Hindlimb muscle (tissue), 1 donor: Measurements from ENCODE around the gene WDR45B. TPM values are rescaled to one million over a fixed set of nuclear protein-coding genes. Genes with fewer than 3 reads are reported as not detected.

ENCODE experiments used
- DNase-seq: peaks from one replicate; pipeline ENCODE4 v3.0.0-alpha.2; 2013
- polyA plus RNA-seq: library from polyadenylated mRNA; unstranded; fragments of 120-200 nt; gene quantifications from one replicate; pipeline ENCODE4 v1.2.1, GENCODE V29; 2013; ENCODE audit not compliant: insufficient read length

WDR45B gene
- polyA plus RNA-seq: 61.2 TPM

DNA sequence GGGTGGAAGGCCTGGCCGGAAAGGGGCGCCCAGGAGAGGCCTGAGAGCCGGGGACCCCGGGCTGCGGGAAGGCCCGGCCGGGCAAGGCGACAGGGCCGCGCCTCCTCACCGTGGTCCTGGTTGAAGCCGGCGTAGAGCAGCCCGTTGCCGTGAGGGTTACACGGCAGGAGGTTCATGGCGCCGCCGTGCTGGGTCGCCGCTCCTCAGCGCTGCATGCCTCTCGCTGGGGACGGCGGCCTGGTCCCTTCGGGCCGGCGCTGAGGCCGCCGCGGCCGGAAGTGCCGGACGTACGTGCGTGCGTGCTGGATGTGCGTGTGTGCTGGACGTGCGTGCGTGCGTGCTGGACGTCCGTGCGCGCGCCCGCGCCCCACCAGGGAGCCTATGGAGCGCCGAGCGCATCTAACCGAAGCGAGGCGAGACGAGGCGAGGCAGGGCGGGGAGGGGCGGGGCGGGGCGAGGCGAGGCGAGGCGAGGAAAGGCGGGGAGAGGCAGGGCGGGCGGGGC is at the start of gene WDR45B:
Gene WDR45B (minus strand): TSS at position 280 of the 504 bp plus-strand sequence. CDS start 104 bp downstream, at position 176.
- DNase-seq: peak; percentile 97

DNA sequence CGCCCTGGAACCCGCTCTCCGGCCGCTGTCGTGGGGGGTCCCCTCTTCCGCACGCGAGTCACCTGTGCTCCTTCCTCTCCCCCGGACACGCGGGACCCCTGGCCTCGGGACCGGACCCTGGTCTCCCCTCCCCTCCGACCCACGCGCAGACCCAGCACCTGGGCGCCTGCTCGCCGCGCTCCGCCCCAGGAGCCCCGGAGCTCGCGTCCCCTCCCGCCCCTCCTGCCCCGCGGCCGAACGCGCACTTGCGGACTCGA is 49.5 kb upstream of the WDR45B start:
- DNase-seq: no peak

DNA sequence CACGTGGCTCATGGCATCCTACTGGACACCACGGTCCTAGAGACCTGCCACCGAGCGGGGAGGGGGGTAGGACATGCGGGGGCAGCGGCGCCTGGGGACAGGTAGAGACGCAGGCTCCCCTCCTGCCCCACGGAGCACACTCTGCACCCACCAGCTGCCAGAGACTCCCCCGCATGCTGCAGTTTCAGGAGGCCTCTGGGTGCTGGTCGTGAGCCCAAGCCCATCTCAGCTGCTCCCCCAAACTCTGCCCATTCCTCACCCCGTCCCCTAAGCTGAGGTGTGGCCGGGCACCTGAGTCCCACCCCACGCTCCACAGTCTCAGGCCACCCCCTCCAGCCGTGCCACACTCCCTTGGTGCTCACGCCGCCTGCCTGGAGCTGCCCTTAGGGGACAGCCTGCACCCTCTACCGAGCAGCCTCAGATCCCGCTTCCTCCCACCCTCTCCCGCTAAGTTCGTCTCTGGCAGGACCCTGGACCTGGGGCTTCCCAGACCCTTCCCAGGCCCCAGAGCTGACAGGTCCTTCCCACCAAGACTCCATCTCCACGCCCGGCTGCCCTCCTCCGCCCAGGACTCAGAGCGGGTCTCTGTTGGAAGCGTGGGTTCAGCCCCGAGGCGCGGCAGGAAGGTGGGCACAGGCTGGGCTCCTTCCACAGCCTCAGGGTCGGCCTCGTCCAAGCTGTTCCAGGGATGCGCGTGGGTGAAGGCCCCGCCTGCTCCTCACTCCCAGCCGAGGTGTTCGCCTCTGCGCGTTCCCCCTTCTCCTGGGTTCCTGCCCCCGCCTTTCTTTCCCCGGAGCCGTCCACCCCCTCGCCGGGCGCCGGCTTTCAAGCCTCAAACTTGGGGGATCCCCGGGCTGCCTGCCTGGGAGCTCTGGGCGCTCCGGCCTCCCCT is 48.9 kb upstream of the WDR45B start:
- DNase-seq: no peak

DNA sequence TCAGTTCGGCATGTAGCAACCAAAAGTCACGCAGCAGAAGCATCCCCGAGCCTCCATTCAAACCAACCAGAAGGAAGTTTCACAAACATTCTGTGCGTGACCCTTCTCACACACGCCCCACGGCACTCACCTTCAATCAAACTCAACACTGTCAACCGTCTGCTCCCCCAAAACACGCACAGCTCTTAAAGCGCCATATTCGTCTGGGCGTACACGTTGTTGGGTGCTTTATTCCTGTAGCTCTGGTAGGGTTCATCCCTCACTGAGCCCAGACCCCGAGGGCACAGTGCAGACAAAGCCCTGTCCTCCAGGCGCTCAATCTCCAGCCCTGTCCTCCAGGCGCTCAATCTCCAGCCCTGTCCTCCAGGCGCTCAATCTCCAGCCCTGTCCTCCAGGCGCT is 48.0 kb upstream of the WDR45B start:
- DNase-seq: no peak

DNA sequence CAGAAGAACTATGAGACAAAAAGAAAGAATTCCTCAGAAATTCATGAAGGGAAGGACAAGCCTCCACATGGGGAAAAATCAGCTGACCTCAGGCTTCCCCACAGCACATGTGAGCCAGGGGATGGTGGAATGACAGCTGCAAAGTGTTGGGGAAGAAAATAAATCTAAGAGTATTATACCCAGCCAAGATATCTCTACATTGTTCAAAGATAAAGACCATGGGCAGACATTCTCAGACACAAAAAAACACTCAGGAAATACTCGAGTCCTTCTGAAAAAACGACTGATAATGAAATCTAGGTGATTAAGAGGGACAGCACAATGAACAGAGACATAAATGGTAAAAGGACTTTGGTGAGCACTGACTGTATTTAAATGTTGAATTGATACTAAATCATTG is 46.4 kb upstream of the WDR45B start:
- DNase-seq: no peak

DNA sequence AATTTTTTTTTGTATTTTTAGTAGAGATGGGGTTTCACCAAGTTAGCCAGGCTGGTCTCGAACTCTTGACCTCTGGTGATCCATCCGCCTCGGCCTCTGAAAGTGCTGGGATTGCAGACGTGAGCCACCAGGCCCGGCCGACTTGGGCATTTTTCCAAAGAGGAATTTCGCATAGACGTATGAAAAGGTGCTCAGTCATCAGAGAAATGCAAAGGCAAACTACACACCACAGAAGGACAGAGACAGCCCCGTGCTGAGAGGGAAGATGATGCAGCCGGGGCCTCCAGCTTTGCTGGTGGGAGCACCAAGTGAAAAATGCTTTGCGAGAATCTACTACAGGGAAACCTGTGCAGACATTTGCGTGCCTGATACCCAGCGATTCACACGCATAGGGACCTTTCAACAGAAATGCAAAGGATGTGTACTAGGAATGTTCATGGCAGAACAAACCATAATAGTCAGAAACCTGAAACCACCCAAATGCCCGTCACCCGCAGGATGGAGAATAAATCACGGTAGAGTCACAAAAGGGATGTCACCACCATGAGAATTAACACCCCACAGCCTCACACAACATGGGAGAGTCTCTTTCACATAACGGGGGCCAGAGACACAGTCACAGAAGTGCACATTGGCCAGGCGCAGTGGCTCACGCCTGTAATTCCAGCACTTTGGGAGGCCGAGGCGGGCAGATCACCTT is 45.1 kb upstream of the WDR45B start:
- DNase-seq: no peak

DNA sequence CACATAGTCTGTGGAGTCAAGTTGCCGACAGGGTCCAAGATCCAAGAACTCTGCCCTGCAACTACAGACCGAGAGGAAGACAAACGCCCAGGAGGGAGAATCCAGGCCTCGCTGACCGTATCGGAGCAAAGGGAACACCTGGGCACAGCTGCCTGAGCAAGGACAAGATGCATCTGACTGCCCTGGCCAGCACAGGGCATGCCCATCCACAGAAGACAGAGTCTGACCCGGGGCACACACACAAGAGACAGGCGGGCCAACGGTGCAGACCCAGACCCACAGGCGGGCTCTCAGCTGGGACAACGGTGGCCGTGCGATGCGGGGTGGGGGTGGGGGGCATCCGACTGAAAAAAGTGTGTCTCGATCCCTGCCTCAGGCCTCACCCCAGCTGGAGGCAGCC is 44.0 kb upstream of the WDR45B start:
- DNase-seq: no peak

DNA sequence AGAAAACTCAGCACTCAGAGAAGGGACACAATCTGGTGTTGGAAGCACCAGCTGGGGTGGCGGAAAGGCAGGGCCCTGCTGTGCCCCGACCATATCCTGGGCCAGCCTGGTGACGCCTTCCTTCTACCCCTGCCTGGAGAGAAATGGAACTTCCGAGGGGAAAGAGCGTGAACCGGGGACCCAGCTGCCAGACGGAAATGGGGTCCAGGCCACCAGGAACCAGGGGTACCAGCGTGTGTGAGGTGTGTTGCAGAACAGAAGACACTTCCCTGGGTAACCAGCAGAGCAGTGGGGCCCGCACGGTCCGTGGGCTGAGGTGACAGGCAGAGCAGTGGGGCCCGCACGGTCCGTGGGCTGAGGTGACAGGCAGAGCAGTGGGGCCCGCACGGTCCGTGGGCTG is 43.5 kb upstream of the WDR45B start:
- no peak for DNase-seq

DNA sequence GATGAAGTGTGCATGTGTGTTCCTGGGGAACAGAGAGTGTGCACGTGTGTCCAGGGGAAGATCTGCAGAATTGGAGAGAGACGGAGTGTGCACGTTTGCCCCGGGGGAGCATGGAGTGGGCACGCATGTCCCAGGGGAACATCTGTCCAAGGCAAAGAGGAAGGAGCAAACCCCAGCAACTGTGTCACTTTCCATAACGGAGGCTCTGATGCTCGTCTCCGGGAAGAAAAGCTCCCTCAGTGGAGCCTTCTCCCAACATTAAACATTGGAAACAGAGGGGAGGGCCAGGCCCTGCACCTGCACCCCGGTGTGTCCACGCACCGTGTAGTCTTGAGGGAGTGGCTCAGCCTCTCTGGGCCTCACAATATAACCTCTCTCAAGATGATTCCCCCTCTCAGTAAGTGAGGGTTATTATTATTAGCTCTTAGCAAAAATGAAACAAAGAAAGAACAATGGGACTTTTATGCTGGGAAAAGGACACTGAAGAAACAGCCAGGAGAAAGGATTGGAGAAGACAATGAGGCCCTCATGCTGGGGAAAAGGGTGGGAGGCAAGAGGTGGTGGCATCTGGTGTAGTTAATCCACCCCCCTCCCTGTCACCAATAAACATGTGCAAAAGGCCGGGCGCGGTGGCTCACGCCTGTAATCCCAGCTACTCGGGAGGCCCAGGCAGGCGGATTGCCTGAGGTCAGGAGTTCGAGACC is 42.7 kb upstream of the WDR45B start:
- DNase-seq: no peak

DNA sequence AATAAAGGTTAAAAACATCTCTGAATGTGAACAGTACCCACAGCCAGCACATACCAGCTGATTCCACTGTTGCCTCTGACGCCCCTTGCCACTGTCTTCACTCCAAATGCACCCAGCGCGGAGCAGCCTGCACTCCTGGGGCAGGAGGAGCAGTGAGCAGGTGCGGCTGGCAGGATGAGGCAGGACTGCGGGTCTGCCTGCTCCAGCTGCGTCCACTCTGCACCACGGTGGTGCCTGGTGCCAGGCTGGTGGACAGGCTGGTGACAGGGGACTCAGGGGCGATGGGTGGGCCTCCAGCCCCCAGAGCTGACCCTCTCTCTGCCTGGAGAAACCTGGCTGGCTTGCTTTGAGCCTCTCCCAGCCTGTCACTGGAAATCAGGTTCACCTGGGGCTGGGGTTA is 40.8 kb upstream of the WDR45B start:
- DNase-seq: no peak

DNA sequence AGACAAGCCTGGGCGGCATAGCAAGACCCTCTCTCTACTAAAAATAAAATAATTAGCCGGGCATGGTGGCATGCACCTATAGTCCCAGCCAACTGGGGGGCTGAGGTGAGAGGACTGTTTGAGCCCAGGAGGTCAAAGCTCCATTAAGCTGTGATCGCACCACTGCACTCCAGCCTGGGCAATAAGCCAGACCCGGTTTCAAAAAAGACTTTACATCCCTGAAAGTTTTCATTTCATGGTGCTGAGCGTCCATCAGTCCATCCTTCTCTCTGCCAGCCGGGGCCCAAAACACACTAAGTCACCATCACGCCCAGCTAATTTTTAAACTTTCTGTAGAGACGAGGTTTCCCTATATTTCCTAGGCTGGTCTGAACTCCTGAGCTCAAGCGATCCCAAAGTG is 39.6 kb upstream of the WDR45B start:
- DNase-seq: no peak

DNA sequence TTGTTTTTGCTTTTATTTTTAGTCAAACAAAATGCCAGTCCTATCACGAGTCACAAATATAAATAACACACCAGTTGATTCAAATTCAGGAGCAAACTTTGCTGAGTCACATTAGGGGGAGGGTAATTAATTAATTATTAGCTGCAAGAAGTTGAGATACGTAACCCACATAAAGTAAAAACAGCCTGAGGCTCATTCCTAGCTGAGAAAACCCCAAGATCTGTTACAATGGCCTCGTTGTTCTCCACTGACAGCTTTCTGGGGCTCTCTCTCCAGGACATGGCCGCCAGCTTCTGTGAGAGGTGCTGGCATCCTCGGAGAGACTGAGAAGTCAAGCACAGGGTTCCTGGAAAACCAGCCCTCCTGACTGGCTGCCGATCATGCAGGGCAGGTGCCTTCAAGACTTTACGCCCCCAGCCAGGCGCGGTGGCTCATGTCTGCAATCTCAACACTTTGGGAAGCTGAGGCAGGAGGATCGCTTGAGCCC is 39.2 kb upstream of the WDR45B start:
- no peak for DNase-seq

DNA sequence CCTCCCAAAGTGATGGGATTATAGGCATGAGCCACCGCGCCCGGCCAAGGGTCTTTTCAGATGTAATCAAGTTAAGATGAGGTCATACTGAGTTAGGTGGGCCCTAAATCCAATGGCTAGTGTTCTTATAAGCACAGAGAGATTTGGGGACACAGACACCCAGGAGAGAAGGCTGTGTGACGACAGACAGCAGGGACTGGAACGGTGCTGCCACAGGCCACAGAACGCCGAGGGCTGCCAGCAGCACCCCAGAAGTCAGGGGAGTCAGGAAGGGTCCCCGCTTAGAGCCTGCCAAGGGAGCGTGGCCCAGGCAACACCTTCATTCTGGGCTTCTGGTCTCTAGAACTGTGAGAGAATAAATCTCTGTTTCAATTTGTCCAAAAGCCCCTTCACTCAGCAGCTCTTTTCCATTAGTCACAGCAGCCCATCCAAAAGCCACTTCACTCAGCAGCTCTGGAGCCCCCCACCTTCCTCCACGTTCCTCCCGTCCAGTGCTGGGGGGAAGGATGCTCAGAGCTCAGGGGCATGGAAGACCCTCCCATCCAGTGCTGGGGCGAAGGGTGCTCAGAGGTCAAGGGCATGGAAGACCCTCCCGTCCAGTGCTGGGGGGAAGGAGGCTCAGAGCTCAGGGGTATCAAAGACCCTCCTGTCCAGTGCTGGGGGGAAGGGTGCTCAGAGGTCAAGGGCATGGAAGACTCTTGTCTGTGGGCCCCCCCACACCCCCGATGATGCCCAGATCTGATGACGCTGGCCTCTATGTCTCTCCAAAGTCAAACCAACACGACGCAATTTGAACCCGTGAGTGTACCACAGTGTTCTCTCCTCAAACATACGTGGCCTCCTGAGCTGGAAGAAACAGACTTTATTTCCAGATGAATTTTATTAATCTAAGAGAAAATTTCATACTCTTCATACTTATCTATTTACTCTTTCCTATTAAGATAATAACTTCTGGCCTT is 38.4 kb upstream of the WDR45B start:
- DNase-seq: no peak

DNA sequence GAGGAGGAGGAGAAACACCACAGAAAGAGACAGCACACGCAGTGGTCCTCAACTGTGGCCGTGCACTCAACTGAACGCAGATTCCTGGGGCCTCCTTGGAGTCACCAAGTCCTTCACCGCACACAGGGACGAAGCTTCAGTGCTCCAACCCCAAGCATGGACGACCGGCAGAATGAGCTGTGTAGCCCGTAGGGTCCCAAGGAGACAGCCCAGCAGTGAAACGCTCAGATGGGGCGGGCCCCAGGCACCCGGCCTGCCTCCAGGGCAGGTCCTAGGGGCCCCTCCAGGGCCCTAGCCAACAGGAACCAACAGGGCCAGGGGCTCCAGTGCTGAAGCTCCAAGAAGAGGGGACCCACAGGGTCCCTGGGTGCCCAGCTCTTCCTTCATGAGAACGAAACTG is 37.0 kb upstream of the WDR45B start:
- no peak for DNase-seq

DNA sequence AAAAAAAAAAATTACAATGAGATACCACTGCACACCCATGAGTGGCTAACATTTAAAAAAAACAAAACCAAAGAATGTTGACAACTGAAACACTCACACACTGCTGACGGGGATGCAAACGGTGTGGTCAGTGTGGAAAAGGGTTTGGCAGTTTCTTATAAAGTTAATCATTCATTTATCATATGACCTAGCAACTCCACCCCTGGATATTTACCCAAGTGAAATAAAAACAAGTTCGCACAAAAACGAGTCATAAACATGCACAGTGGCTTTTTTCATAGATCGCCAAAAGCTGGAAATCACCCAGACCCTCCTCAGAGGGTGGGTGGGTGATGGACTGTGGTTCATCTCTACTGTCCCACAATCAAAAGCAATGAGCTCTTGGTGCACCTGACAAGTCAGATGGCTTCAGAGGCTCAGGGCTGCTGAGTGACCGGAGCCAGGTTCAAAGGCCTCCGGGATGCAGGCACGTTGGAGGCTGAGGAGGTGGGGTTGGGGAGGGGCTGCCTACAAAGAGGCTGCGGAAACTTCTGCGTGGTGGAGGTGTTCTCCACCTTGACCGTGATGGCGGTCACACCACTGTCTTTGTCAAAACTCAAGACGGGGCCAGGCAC is 36.1 kb upstream of the WDR45B start:
- no peak for DNase-seq

DNA sequence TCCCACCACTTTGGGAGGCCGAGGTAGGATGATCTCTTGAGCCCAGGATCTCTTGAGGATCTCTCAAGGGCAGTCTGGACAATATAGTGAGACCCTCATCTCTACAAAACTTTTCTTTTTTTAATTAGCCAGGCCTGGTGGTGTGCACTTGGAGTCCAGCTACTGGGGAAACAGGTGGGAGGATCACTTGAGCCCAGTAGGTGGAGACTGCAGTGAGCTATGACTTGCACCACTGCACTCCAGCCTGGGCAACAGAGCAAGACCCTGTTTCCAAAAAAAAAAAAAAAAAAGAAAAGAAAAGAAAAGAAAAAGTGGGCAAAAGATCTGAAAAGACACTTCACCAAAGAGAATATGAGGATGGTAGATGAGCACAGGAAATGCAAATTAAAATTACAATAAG is 35.3 kb upstream of the WDR45B start:
- no peak for DNase-seq

DNA sequence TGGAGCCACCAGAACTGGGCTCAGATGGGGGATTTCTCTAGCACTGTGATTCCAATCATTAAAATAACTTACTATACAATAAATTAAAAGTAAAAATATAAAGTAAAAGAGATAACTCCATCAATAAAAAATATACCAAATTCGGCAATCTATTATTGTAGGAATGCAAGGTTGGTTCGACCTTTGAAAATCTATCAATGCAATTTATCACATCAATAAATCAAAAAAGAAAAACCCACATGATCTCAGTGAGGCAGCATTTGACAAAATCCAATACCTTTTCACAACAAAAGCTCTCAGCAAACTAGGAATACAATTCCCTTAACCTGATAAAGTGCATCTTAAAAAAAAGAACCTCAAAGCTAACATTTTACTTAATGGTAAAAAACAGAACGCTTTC is 33.3 kb upstream of the WDR45B start:
- DNase-seq: no peak

DNA sequence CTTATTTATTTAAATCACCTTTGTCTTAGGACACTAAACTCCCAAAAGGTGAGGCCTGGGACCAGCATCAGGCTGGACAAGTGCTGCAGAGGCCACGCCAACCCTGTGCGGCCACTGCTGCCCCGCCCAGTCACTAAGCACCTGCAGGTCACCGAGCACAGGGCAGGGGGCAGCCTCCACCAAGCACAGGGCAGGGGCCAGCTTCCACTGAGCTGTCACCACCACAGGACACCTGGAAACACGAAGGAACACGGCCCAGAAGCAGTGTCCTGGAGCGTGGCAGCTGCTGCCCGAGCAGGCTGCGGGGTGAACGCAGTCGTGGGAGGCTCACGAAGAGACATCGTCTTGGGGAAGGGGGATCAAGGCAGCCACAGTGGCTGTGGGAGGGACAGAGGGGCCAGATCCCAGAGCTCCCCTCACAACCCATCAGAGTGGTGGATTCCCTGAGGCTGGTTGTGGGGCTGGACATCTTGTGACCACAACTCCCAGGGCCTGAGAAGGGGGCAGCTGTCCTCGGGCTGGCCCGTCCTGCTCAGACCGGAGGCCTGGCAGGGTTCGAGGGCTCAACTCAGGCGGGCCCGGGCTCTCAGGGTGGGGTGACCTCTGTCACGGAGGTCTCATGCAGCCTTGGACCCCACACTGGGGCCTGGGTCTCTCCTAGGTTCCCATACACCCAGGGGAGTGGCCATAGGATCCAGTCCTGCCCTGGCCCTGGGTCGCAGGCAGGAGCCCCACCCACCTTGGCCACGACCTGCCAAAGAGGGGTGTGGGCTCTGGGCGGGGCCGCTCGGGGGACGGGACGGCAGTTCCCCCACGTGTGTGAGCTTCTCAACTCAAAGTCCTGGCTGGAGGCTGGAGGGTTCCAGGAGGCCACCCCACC is 31.6 kb upstream of the WDR45B start:
- DNase-seq: no peak

DNA sequence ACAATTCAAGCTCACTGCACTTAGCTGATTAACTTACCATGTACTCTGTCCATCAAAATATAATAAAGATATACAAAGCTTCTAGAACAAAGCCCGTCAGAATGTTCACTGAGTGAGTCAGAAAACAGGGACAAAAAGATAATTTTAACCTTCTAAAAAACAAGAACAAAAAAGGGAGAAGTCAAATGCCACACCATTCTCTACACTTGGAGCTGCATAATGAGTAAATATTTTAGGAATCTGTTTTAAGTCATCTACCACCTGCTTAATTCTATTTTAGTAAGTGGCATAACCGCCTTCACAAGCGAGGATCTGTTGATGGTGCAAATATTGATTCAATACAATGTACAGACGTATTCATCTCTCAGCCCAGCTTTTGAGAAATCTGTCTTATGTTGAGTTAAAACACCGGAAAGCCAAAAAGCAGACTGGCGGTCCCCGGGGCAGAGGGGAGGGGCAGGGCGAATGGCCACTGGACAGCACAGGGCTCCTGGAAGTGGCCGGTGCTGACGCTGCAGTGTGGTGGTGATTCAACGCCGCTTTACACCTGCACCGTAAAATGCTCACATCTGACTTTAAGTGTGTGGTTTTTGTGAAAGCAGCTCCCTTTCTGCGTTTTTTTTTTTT is 30.1 kb upstream of the WDR45B start:
- no peak for DNase-seq

DNA sequence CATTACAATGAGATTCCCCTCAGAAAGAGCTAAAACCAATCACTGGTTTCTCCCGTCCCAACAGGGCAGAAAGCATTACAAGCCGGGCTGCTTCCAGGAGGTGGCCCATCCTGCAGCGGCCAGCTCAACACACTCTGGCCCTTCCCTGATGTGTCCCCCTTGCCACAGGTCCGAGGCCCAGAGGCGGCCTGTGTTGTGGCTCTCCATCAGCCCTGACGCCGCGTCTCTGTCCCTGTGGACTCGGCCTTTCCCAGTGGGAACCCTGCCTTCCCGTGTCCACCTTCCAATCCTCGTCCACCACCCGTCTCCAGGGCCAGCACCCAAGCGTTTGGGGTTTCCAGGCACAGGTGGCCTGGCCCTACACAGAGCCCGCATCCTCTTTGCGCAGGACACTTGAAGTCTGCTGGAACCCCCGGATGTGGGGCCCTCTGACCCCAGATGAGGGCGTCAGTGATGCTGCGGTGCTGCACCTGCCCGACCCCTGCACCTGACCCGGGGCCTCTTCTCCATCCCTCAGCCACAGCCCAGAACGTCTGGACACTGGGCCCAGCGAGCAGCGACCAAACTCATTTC is 29.2 kb upstream of the WDR45B start:
- DNase-seq: no peak
